ENCODE results near the gene ZSCAN30. TPM values are rescaled to one million over a fixed set of nuclear protein-coding genes. Genes with fewer than 3 reads are reported as not detected.
A peak's percentile ranks its signal among the peaks of the same experiment; 100 is the strongest.

The ZSCAN30 gene
- total and polyA plus RNA-seq, 9 of the 15 experiments (the other 6 are each of a cell fraction or from before 2014, with no cell fraction given), result 4.6 to 13.6 (median 10.8) TPM

GRCh38 chr18:35231052-35231451 is 59.0 kb downstream of the ZSCAN30 start (continued):
- TF ChIP-seq ZEB2 (IDR thresholded peaks at IDR 0.05), result no peak
- TF ChIP-seq CTCFL (IDR thresholded peaks at IDR 0.05; ENCODE audit: borderline replicate concordance, insufficient read depth, low read depth, low read length, poor library complexity, severe bottlenecking), result peak; percentile 16
- peak; percentile 43; the same call in 1 of the 2 replicates for TF ChIP-seq ZBTB33 (CRISPR knock-in tag; IDR thresholded peaks at IDR 0.05)
- no peak for TF ChIP-seq TAL1 (IDR thresholded peaks at IDR 0.05)
- TF ChIP-seq ZFP36 (IDR thresholded peaks at IDR 0.05; ENCODE audit: low read depth, low read length, partially characterized antibody), result peak; percentile 3
- TF ChIP-seq MCM7 (IDR thresholded peaks at IDR 0.05), result no peak
- TF ChIP-seq PHF21A (IDR thresholded peaks at IDR 0.05; ENCODE audit: borderline replicate concordance, low read depth), result no peak
- no peak for TF ChIP-seq CHD2 (IDR thresholded peaks at IDR 0.05; ENCODE audit: low read depth, low read length)
- no peak for TF ChIP-seq POLR2AphosphoS2 (IDR thresholded peaks at IDR 0.05; ENCODE audit: low read length)
- TF ChIP-seq ZFP91 (CRISPR knock-in tag; IDR thresholded peaks at IDR 0.05), result no peak
- peak; percentile 91 to 97 (median 92) for TF ChIP-seq CTCF (IDR thresholded peaks at IDR 0.05 in 2 of 3, conservative IDR thresholded peaks at IDR 0.05 in 1 of 3; ENCODE audit: insufficient read depth in 2 of 3, low read depth in 1 of 3, low read length in 3 of 3)
- no peak for TF ChIP-seq CEBPB (tag; IDR thresholded peaks at IDR 0.05)
- TF ChIP-seq MTA1 (IDR thresholded peaks at IDR 0.05; ENCODE audit: borderline replicate concordance), result no peak
- TF ChIP-seq KLF10 (CRISPR knock-in tag; IDR thresholded peaks at IDR 0.05), result no peak
- TF ChIP-seq EP400 (IDR thresholded peaks at IDR 0.05), result peak; percentile 30; the same call in 1 of the 2 replicates
- no peak for TF ChIP-seq U2AF2 (optimal IDR thresholded peaks at IDR 0.05; ENCODE audit: low read depth, low read length)
- peak in 1 of 2 experiments; percentile 36; a peak in 1 of 4 replicates for TF ChIP-seq RCOR1 (IDR thresholded peaks at IDR 0.05; ENCODE audit: borderline replicate concordance in 1 of 2, low read depth in 2 of 2, low read length in 2 of 2)
- no peak for TF ChIP-seq TEAD1 (CRISPR knock-in tag; IDR thresholded peaks at IDR 0.05)
- no peak for TF ChIP-seq GTF2A2 (tag; IDR thresholded peaks at IDR 0.05)
- TF ChIP-seq DEAF1 (CRISPR knock-in tag; IDR thresholded peaks at IDR 0.05), result peak; percentile 85

Data from K562 (cell line).